Activated CD8-positive, alpha-beta T cell treated with anti-CD3 and anti-CD28 coated beads for 36 hours (primary cell): ENCODE results near the gene BBX. TPM values are rescaled to one million over a fixed set of nuclear protein-coding genes. Genes with fewer than 3 reads are reported as not detected.
A peak's percentile ranks its signal among the peaks of the same experiment; 100 is the strongest.

Experiments used
- ATAC-seq: fragments of 200-7000 bp; cut with Tn5 transposase; one replicate; pipeline ENCODE4 v1.10.0; 2021; ENCODE audit warnings: mild to moderate bottlenecking, moderate library complexity
- CTCF ChIA-PET: fragments of 350-600 bp; sonication (Branson Sonifier 250); formaldehyde crosslinking; loops from one replicate; lab custom pipeline; 2021; ENCODE audit warnings: antibody characterized with exemption; lab: Charles Lee
- POLR2A ChIA-PET: fragments of 350-600 bp; sonication (Branson Sonifier 250); formaldehyde crosslinking; loops from one replicate; lab custom pipeline; 2021; ENCODE audit warnings: antibody characterized with exemption; lab: Charles Lee
- DNase-seq: peaks from one replicate; pipeline ENCODE4 v3.0.0-alpha.2; 2020
- H3K27ac Mint-ChIP-seq: one replicate; pipeline ENCODE4 v1.8.0; 2021; ENCODE audit warnings: mild to moderate bottlenecking, mixed read lengths
- H3K27me3 Mint-ChIP-seq: one replicate; pipeline ENCODE4 v1.8.0; 2021; ENCODE audit warnings: mixed read lengths
- H3K36me3 Mint-ChIP-seq: one replicate; pipeline ENCODE4 v1.8.0; 2021; ENCODE audit warnings: low read depth, mixed read lengths
- H3K4me1 Mint-ChIP-seq: one replicate; pipeline ENCODE4 v1.8.0; 2021; ENCODE audit warnings: low read depth, mixed read lengths
- H3K4me3 Mint-ChIP-seq: one replicate; pipeline ENCODE4 v1.8.0; 2021; ENCODE audit warnings: mild to moderate bottlenecking, moderate library complexity, mixed read lengths
- H3K9me3 Mint-ChIP-seq: one replicate; pipeline ENCODE4 v1.8.0; 2021; ENCODE audit warnings: mixed read lengths
- intact Hi-C: fragments of 100-400 bp; cut with micrococcal nuclease; formaldehyde crosslinking; loops from one replicate; pipeline ENCODE4 v1.10.0; 2022
- total RNA-seq, 2 experiments: library from RNA; stranded (reverse); gene quantifications; one replicate each; pipeline ENCODE4 v1.2.3, GENCODE V29; 2021
- TF ChIP-seq, protein P1 (sequence below): fragments of 200-600 bp; IDR thresholded peaks from one replicate; pipeline ENCODE4 v1.8.0; 2022; ENCODE audit warnings: antibody characterized with exemption, mild to moderate bottlenecking

BBX gene
- total RNA-seq, 2 experiments from 2014 or later, result 40.9 to 42.4 TPM

- H3K27me3 Mint-ChIP-seq, result no peaks in the 10 kb centered on the region
- TF ChIP-seq, protein P1, sequence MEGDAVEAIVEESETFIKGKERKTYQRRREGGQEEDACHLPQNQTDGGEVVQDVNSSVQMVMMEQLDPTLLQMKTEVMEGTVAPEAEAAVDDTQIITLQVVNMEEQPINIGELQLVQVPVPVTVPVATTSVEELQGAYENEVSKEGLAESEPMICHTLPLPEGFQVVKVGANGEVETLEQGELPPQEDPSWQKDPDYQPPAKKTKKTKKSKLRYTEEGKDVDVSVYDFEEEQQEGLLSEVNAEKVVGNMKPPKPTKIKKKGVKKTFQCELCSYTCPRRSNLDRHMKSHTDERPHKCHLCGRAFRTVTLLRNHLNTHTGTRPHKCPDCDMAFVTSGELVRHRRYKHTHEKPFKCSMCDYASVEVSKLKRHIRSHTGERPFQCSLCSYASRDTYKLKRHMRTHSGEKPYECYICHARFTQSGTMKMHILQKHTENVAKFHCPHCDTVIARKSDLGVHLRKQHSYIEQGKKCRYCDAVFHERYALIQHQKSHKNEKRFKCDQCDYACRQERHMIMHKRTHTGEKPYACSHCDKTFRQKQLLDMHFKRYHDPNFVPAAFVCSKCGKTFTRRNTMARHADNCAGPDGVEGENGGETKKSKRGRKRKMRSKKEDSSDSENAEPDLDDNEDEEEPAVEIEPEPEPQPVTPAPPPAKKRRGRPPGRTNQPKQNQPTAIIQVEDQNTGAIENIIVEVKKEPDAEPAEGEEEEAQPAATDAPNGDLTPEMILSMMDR, result no peak
- H3K27ac Mint-ChIP-seq, result no peak overlapping the region
- ATAC-seq (peak; percentile 45), DNase-seq (no peak)
- H3K9me3 Mint-ChIP-seq, result no peaks in the 10 kb centered on the region
- ChIA-PET CTCF (interaction anchor here (0.6 to 1.6 kb wide), 3 partner anchors 10 to 59 kb away, joined by 3 to 6 read pairs (median 3); no protein-coding TSS in a partner anchor), POLR2A (interaction anchor here (0.6 kb wide), 1 partner anchor 27 kb away, joined by 3 read pairs; no protein-coding TSS in a partner anchor)
- no peak overlapping the region for H3K4me3 Mint-ChIP-seq
- H3K36me3 Mint-ChIP-seq, result peaks cover 15% of the 10 kb centered on the region
- intact Hi-C loops, result no loop called here
- H3K4me1 Mint-ChIP-seq, result peaks cover 10% of the 10 kb centered on the region
Measured at GRCh38 chr3:107810171-107811071, 287.7 kb downstream of the BBX start.

GRCh38 chr3:107813026-107813425 is 290.3 kb downstream of the BBX start:
- Mint-ChIP-seq H3K36me3 (peaks cover 6% of the 10 kb centered on the region), H3K27me3 (peaks cover 1% of the 10 kb centered on the region), H3K27ac (no peak overlapping the region), H3K4me1 (peaks cover 10% of the 10 kb centered on the region), H3K4me3 (no peak overlapping the region), H3K9me3 (no peaks in the 10 kb centered on the region)
- ChIA-PET CTCF (no interaction called here), POLR2A (no interaction called here)
- no peak for DNase-seq
- intact Hi-C loops, result no loop called here
- TF ChIP-seq, protein P1, result no peak
- ATAC-seq, result no peak

DNA sequence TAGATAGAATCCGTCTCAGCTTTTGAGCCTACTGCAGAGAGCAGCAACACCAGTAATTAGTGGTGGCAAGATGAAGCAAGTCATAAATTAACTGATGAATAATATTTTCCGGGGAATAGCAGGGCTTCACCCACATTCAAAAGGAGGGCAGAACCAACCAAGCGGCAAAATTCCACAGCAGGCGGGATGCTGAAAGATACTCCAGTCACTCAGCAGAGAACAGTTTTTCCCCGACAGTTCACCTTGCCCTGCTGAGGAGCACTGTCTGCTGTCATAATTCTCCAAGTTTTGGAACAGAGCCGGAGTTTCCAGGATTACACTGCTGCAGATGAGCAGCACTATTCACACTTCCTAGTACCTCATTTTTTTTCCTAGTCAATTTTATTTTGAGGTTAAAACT is 293.3 kb downstream of the BBX start:
- POLR2A ChIA-PET, result no interaction called here
- CTCF ChIA-PET, result no interaction called here
- no peak overlapping the region for H3K4me3 Mint-ChIP-seq
- no peaks in the 10 kb centered on the region for H3K9me3 Mint-ChIP-seq
- DNase-seq (no peak), ATAC-seq (no peak)
- H3K4me1 Mint-ChIP-seq, result no peaks in the 10 kb centered on the region
- intact Hi-C loops, result no loop called here
- TF ChIP-seq, protein P1, result no peak
- H3K36me3 Mint-ChIP-seq, result no peaks in the 10 kb centered on the region
- H3K27me3 Mint-ChIP-seq, result peaks cover 6% of the 10 kb centered on the region
- H3K27ac Mint-ChIP-seq, result no peak overlapping the region

DNA sequence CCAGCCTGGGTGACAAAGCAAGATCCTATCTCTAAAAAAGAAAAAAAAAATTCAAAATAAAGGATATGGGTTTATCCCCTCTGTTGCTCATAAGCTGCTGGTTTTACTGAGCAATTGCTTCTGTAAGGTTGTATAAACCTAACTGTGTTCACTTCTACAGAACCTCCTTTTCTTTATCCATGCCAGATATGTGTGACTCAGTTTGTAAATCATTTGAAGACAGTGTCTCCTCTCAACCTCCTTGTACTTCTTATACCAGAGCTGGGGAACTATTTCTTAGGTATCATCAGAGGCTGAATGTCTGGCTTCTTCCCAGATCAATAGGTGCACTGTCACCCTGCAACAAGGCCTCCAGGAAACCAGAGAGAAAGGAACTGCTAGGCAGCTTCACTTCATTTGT is 294.3 kb downstream of the BBX start:
- ChIA-PET CTCF (no interaction called here), POLR2A (no interaction called here)
- no peak overlapping the region for H3K4me3 Mint-ChIP-seq
- intact Hi-C loops, result no loop called here
- no peaks in the 10 kb centered on the region for H3K9me3 Mint-ChIP-seq
- ATAC-seq (no peak), DNase-seq (no peak)
- H3K4me1 Mint-ChIP-seq, result no peaks in the 10 kb centered on the region
- no peaks in the 10 kb centered on the region for H3K36me3 Mint-ChIP-seq
- TF ChIP-seq, protein P1, result no peak
- no peak overlapping the region for H3K27ac Mint-ChIP-seq
- peaks cover 9% of the 10 kb centered on the region for H3K27me3 Mint-ChIP-seq

- TF ChIP-seq, protein P1, result no peak
- Mint-ChIP-seq H3K4me3 (no peak overlapping the region), H3K4me1 (no peaks in the 10 kb centered on the region), H3K36me3 (no peaks in the 10 kb centered on the region), H3K27ac (no peak overlapping the region), H3K9me3 (no peaks in the 10 kb centered on the region), H3K27me3 (peaks cover 13% of the 10 kb centered on the region)
- intact Hi-C loops, result no loop called here
- ChIA-PET POLR2A (no interaction called here), CTCF (interaction anchor here (0.6 kb wide), 1 partner anchor 643 kb away, joined by 3 read pairs; no protein-coding TSS in a partner anchor)
- ATAC-seq (no peak), DNase-seq (no peak)
Measured at GRCh38 chr3:107818025-107818424, 295.3 kb downstream of the BBX start.
